Hepatocyte (in vitro differentiated cells): Measurements from ENCODE around the gene MDGA2. TPM values are rescaled to one million over a fixed set of nuclear protein-coding genes. Genes with fewer than 3 reads are reported as not detected.

ENCODE experiments used
- DNase-seq: peaks from one replicate; pipeline ENCODE4 v3.0.0-alpha.2; 2016; ENCODE audit warnings: low spot score
- H2AFZ ChIP-seq: fragments of 200-600 bp; sonication (generic); 2 replicates; pipeline ENCODE4 v1.6.0; 2016; ENCODE audit warnings: antibody characterized with exemption, mild to moderate bottlenecking
- H3K27ac ChIP-seq: fragments of 200-600 bp; sonication (generic); 2 replicates; pipeline ENCODE4 v1.5.1; 2016; ENCODE audit warnings: mild to moderate bottlenecking
- H3K27me3 ChIP-seq: fragments of 200-600 bp; sonication (generic); 2 replicates; pipeline ENCODE4 v1.6.1; 2016
- H3K36me3 ChIP-seq: fragments of 200-600 bp; sonication (generic); replicated peaks from 2 replicates; pipeline ENCODE4 v1.5.1; 2016; ENCODE audit warnings: low read depth; ENCODE audit not compliant: insufficient read depth
- H3K4me1 ChIP-seq: fragments of 200-600 bp; sonication (generic); 2 replicates; pipeline ENCODE4 v1.5.1; 2016; ENCODE audit warnings: mild to moderate bottlenecking, moderate library complexity; ENCODE audit not compliant: insufficient read depth
- H3K4me2 ChIP-seq: fragments of 200-600 bp; sonication (generic); 2 replicates; pipeline ENCODE4 v1.6.0; 2016
- H3K4me3 ChIP-seq: fragments of 200-600 bp; sonication (generic); 2 replicates; pipeline ENCODE4 v1.5.1; 2016; ENCODE audit warnings: mild to moderate bottlenecking
- H3K79me2 ChIP-seq: fragments of 200-600 bp; sonication (generic); 2 replicates; pipeline ENCODE4 v1.6.0; 2017; ENCODE audit warnings: mild to moderate bottlenecking
- H3K9me2 ChIP-seq: fragments of 200-600 bp; sonication (generic); replicated peaks from 2 replicates; pipeline ENCODE4 v1.6.0; 2017; ENCODE audit warnings: mild to moderate bottlenecking; ENCODE audit not compliant: insufficient read depth
- H3K9me3 ChIP-seq: fragments of 200-600 bp; sonication (generic); 2 replicates; pipeline ENCODE4 v1.5.1; 2016; ENCODE audit warnings: low read depth, mild to moderate bottlenecking
- H4K20me1 ChIP-seq: fragments of 200-600 bp; sonication (generic); 2 replicates; pipeline ENCODE4 v1.6.0; 2016; ENCODE audit warnings: mild to moderate bottlenecking; ENCODE audit not compliant: insufficient read depth, poor library complexity, severe bottlenecking
- CTCF ChIP-seq: fragments of 200-600 bp; sonication (generic); IDR thresholded peaks from 2 replicates; pipeline ENCODE4 v1.5.1; 2016; ENCODE audit warnings: antibody characterized with exemption, mild to moderate bottlenecking; ENCODE audit not compliant: poor library complexity
- EZH2 ChIP-seq: fragments of 200-600 bp; sonication (generic); IDR thresholded peaks from 2 replicates; pipeline ENCODE4 v1.6.1; 2016; ENCODE audit warnings: antibody characterized with exemption, mild to moderate bottlenecking, borderline replicate concordance
- EZH2phosphoT487 ChIP-seq: fragments of 200-600 bp; sonication (generic); IDR thresholded peaks from one replicate; pipeline ENCODE4 v1.6.1; 2018; ENCODE audit warnings: antibody characterized with exemption, mild to moderate bottlenecking, low read depth, moderate library complexity; ENCODE audit not compliant: unreplicated experiment, severe bottlenecking
- WGBS: methylation state at CpG from one replicate; pipeline ENCODE4 v1.1.6; 2016; ENCODE audit warnings: low lambda C conversion rate; ENCODE audit errors: missing lambda C conversion rate; 5-methylcytosine and 5-hydroxymethylcytosine counted together
- polyA plus RNA-seq: library from polyadenylated mRNA; unstranded; fragments of >200 nt; fragmentation: Nextera tagmentation; extraction: Ambion mirVana; gene quantifications from 2 replicates; pipeline ENCODE4 v1.2.1, GENCODE V29; 2016
- total RNA-seq: library from RNA; depleted of rRNA; stranded (reverse); fragments of >200 nt; gene quantifications from 2 replicates; pipeline ENCODE4 v1.2.3, GENCODE V29; 2014

Gene MDGA2
- total and polyA plus RNA-seq, 2 experiments from 2014 or later: 0.51 to 0.70 TPM

GRCh38 chr14:47269756-47270492 is 405.5 kb downstream of the MDGA2 start:
- Histone ChIP-seq H3K36me3 (no peaks in the 10 kb centered on the region), H3K9me3 (no peaks in the 10 kb centered on the region), H2AFZ (no peak overlapping the region), H3K4me2 (no peak overlapping the region), H4K20me1 (no peaks in the 10 kb centered on the region), H3K4me3 (no peak overlapping the region), H3K4me1 (no peaks in the 10 kb centered on the region), H3K9me2 (no peaks in the 10 kb centered on the region), H3K27me3 (no peaks in the 10 kb centered on the region), H3K27ac (no peak overlapping the region), H3K79me2 (no peaks in the 10 kb centered on the region)
- DNase-seq: no peak
- TF ChIP-seq EZH2: no peak
- TF ChIP-seq EZH2phosphoT487: no peak
- no peak for TF ChIP-seq CTCF
- 95% methylated on average over 6 of the region's 6 CpGs for WGBS

GRCh38 chr14:47264842-47265241 is 410.6 kb downstream of the MDGA2 start:
- H3K27me3 ChIP-seq: no peaks in the 10 kb centered on the region
- no peaks in the 10 kb centered on the region for H4K20me1 ChIP-seq
- H3K36me3 ChIP-seq: no peaks in the 10 kb centered on the region
- no peak overlapping the region for H3K4me3 ChIP-seq
- H3K9me3 ChIP-seq: no peaks in the 10 kb centered on the region
- H3K9me2 ChIP-seq: no peaks in the 10 kb centered on the region
- TF ChIP-seq CTCF: no peak
- TF ChIP-seq EZH2phosphoT487: no peak
- no peak for TF ChIP-seq EZH2
- no peak for DNase-seq
- H2AFZ ChIP-seq: no peak overlapping the region
- H3K4me1 ChIP-seq: no peaks in the 10 kb centered on the region
- 81% methylated on average over 1 of the region's 1 CpG for WGBS
- H3K27ac ChIP-seq: no peak overlapping the region
- H3K4me2 ChIP-seq: no peak overlapping the region
- H3K79me2 ChIP-seq: no peaks in the 10 kb centered on the region

- TF ChIP-seq EZH2: no peak
- no peak for TF ChIP-seq CTCF
- no peak for TF ChIP-seq EZH2phosphoT487
- H3K27me3 ChIP-seq: no peaks in the 10 kb centered on the region
- no peaks in the 10 kb centered on the region for H3K4me1 ChIP-seq
- no peaks in the 10 kb centered on the region for H3K79me2 ChIP-seq
- no peaks in the 10 kb centered on the region for H3K9me2 ChIP-seq
- no peaks in the 10 kb centered on the region for H3K36me3 ChIP-seq
- no peak overlapping the region for H2AFZ ChIP-seq
- no peak for DNase-seq
- H4K20me1 ChIP-seq: no peaks in the 10 kb centered on the region
- no peaks in the 10 kb centered on the region for H3K9me3 ChIP-seq
- no peak overlapping the region for H3K27ac ChIP-seq
- 89% methylated on average over 2 of the region's 2 CpGs for WGBS
- no peak overlapping the region for H3K4me3 ChIP-seq
- H3K4me2 ChIP-seq: no peak overlapping the region
Observed at GRCh38 chr14:47262801-47263200, 412.6 kb downstream of the MDGA2 start.

GRCh38 chr14:47261350-47261749 is 414.1 kb downstream of the MDGA2 start:
- Histone ChIP-seq H3K4me1 (no peaks in the 10 kb centered on the region), H3K27ac (no peak overlapping the region), H3K9me3 (no peaks in the 10 kb centered on the region), H3K4me2 (no peak overlapping the region), H3K79me2 (no peaks in the 10 kb centered on the region), H2AFZ (no peak overlapping the region), H4K20me1 (no peaks in the 10 kb centered on the region), H3K4me3 (no peak overlapping the region), H3K9me2 (no peaks in the 10 kb centered on the region), H3K36me3 (no peaks in the 10 kb centered on the region), H3K27me3 (no peaks in the 10 kb centered on the region)
- no peak for DNase-seq
- TF ChIP-seq EZH2phosphoT487: no peak
- TF ChIP-seq CTCF: no peak
- TF ChIP-seq EZH2: no peak
